Stomach (tissue), 9 donors: ENCODE data around the gene MAP1S. TPM values are rescaled to one million over a fixed set of nuclear protein-coding genes. Genes with fewer than 3 reads are reported as not detected.

Source experiments
- DNase-seq, 2 donors: peaks; one replicate each; pipeline versions ENCODE4 v3.0.0 to v3.0.0-alpha.2; 2013 to 2019
- H3K27ac ChIP-seq, 5 donors: fragments of 200-600 bp in 4 of 5; sonication (generic) in 4 of 5; one replicate each; pipeline ENCODE4 v1.5.1; 2013 to 2019; ENCODE audit warnings: mild to moderate bottlenecking in 1 of 5, moderate library complexity in 1 of 5
- H3K27me3 ChIP-seq, 3 donors: fragments of 200-600 bp; sonication (generic); one replicate each; pipeline ENCODE4 v1.5.1; 2017 to 2019; ENCODE audit warnings: mixed run types in 1 of 3
- H3K36me3 ChIP-seq, 4 donors: fragments of 200-600 bp; sonication (generic); 1 replicate in 3 of 4; 2 replicates in 1 of 4; pipeline ENCODE4 v1.5.1; 2016 to 2019
- H3K4me1 ChIP-seq, 4 donors: fragments of 200-600 bp; sonication (generic); one replicate each; pipeline ENCODE4 v1.5.1; 2016 to 2019
- H3K4me3 ChIP-seq, 4 donors: fragments of 200-600 bp; sonication (generic) in 3 of 4; one replicate each; pipeline ENCODE4 v1.5.1; 2016 to 2019; ENCODE audit warnings: mild to moderate bottlenecking in 1 of 4
- H3K9me3 ChIP-seq, 4 donors: fragments of 200-600 bp; sonication (generic); one replicate each; pipeline ENCODE4 v1.5.1; 2016 to 2019
- CTCF ChIP-seq, 7 experiments: fragments of 450-650 bp in 4 of 7; fragments of 200-600 bp in 3 of 7; sonication (generic) in 3 of 7; IDR thresholded peaks; one replicate each; pipeline ENCODE4 v1.5.1; 2016 to 2019; ENCODE audit warnings: antibody characterized with exemption in 7 of 7, control low read depth in 2 of 7, mild to moderate bottlenecking in 1 of 7
- EP300 ChIP-seq: sonication (generic); formaldehyde crosslinking; IDR thresholded peaks from one replicate; pipeline ENCODE4 v1.6.1; 2017; ENCODE audit warnings: antibody characterized with exemption
- POLR2A ChIP-seq, 4 donors: fragments of 450-650 bp; IDR thresholded peaks; one replicate each; pipeline ENCODE4 v1.6.1; 2016; ENCODE audit warnings: antibody characterized with exemption in 4 of 4, control low read depth in 2 of 4, mild to moderate bottlenecking in 1 of 4, moderate library complexity in 1 of 4
- POLR2AphosphoS5 ChIP-seq, 3 donors: sonication (generic); formaldehyde crosslinking; IDR thresholded peaks; one replicate each; pipeline ENCODE4 v1.6.1; 2016; ENCODE audit warnings: antibody characterized with exemption in 3 of 3
- WGBS, 5 donors: extraction: QIAGEN DNeasy Blood & Tissue Kit in 3 of 5; methylation state at CpG; one replicate each; pipeline versions ENCODE4 v1.1.5 to v1.1.7; 2013 to 2018; 5-methylcytosine and 5-hydroxymethylcytosine counted together
- intact Hi-C: fragments of 100-400 bp; cut with DNase I; formaldehyde crosslinking; loops from one replicate; pipeline ENCODE4 v1.15.1; 2023; ENCODE audit warnings: low total_unique reads
- polyA plus RNA-seq, 3 donors: library from polyadenylated mRNA; stranded (reverse); fragments of 200-250 nt; gene quantifications; one replicate each; pipeline ENCODE4 v1.2.3, GENCODE V29; 2013
- total RNA-seq, 5 donors: library from RNA; depleted of rRNA; stranded (reverse); fragments of >200 nt; gene quantifications; one replicate each; pipeline versions ENCODE4 v1.1.0 to v1.2.3, GENCODE V29; 2014 to 2016
- donor health status: healthy with polysubstance abuse.
- donor health status: Bipolar disorder and iron deficiency.
- donor health status: healthy.

MAP1S gene
- total and polyA plus RNA-seq, 8 donors: 8.3 to 193 (median 27.8) TPM

DNA sequence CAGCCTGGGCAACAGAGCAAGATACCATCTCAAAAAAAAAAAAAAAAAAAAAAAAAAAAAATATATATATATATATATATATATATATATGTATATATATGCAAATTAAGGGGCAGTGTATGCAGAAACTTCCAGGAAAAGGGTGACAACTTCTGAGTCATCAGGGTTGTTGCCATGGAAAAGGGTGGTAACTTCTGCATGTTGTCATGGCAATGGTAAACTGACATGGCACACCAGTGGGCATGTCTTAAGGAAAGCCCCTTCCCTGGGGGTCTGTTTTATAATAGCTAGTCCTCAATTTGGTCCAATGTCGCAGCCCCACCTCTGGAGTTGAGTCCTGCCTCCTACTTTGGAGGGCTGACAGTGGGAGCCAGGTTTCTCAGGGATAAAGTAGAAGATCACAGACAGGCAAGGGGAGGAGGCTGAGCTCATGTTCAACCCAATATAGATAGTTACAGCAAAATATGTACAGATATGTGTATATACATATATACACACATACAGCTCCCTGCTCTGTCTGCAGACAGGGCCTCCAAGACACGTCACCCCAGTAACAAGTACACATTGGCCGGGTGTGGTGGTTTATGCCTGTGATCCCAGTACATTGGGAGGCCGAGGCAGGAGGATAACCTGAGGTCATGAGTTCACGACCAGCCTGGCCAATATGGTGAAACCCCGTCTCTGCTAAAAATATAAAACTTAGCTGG lies 24.7 kb downstream of the MAP1S start:
- Histone ChIP-seq H3K4me1 (peaks cover 6 to 28% (median 16%) of the 10 kb centered on the region in 4 donors), H3K27me3 (no peaks in the 10 kb centered on the region), H3K27ac (no peak overlapping the region), H3K9me3 (no peaks in the 10 kb centered on the region), H3K36me3 (no peaks in the 10 kb centered on the region), H3K4me3 (no peak overlapping the region)
- WGBS, 5 donors: 64 to 78% (median 70%) methylated on average over 6 of the region's 6 CpGs
- intact Hi-C loops: no loop called here
- DNase-seq: no peak
- TF ChIP-seq POLR2A (IDR thresholded peaks at IDR 0.05) (no peak), CTCF (IDR thresholded peaks at IDR 0.05) (no peak), EP300 (no peak), POLR2AphosphoS5 (IDR thresholded peaks at IDR 0.05) (no peak)

- intact Hi-C loops: no loop called here
- Histone ChIP-seq H3K4me1 (peaks cover 6 to 36% (median 19%) of the 10 kb centered on the region in 4 donors), H3K9me3 (no peaks in the 10 kb centered on the region), H3K27ac (peak overlapping the region in 2 of 5 donors; percentile 43 to 66), H3K27me3 (no peaks in the 10 kb centered on the region), H3K4me3 (peak overlapping the region; percentile 49 to 63 (median 58)), H3K36me3 (no peaks in the 10 kb centered on the region)
- no peak for TF ChIP-seq POLR2A (IDR thresholded peaks at IDR 0.05)
- TF ChIP-seq POLR2AphosphoS5 (IDR thresholded peaks at IDR 0.05): peak in 1 of 3 donors; percentile 51
- 6 to 19% (median 7%) methylated on average over 23 to 75 of the region's 75 CpGs for WGBS, 5 donors
- DNase-seq: peak; percentile 96 to 97
These were observed 28.2 kb downstream of the MAP1S start for GRCh38 chr19:17747205-17748098.

- no peak overlapping the region for H3K4me3 ChIP-seq
- 43 to 73% (median 67%) methylated on average over 2 to 6 of the region's 6 CpGs for WGBS, 5 donors
These were observed 29.8 kb downstream of the MAP1S start for GRCh38 chr19:17748884-17749638.

DNA sequence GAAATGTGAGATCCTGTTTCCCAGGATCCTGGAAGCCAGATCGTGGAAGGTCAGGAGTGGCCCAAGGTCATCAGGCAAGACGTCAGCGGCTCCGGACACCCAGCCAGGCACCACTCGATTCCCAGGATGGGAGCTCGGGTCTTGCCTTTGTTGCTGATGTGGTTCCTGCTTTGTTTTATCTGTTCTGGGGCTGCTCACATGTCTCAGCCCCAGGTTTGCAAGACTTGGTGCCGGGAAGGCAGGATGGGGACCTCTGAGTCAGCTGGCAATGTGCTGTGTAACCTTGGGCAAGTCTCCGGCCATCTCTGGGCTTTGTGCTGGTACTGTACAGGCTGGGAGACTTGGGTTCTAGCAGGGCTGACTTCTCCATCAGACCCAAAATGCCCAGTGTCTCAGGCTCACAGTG lies 30.6 kb downstream of the MAP1S start:
- TF ChIP-seq CTCF (IDR thresholded peaks at IDR 0.05): no peak
- TF ChIP-seq EP300: no peak
- no peak for TF ChIP-seq POLR2A (IDR thresholded peaks at IDR 0.05)
- TF ChIP-seq POLR2AphosphoS5 (IDR thresholded peaks at IDR 0.05): no peak
- DNase-seq: no peak
- intact Hi-C loops: no loop called here
- no peaks in the 10 kb centered on the region for H3K36me3 ChIP-seq
- peak overlapping the region in 2 of 5 donors; percentile 57 to 70 for H3K27ac ChIP-seq
- peaks cover 6 to 36% (median 19%) of the 10 kb centered on the region in 4 donors for H3K4me1 ChIP-seq
- no peaks in the 10 kb centered on the region for H3K9me3 ChIP-seq
- WGBS, 5 donors: 20 to 45% (median 25%) methylated on average over 8 of the region's 8 CpGs
- H3K4me3 ChIP-seq: no peak overlapping the region
- H3K27me3 ChIP-seq: no peaks in the 10 kb centered on the region

More at GRCh38 chr19:17748884-17749638, 29.8 kb downstream of the MAP1S start:
- H3K36me3 ChIP-seq: no peaks in the 10 kb centered on the region
- H3K9me3 ChIP-seq: no peaks in the 10 kb centered on the region
- TF ChIP-seq CTCF (IDR thresholded peaks at IDR 0.05) (no peak), POLR2A (IDR thresholded peaks at IDR 0.05) (no peak), EP300 (no peak), POLR2AphosphoS5 (IDR thresholded peaks at IDR 0.05) (no peak)
- no peak for DNase-seq
- intact Hi-C loops: no loop called here
- H3K27me3 ChIP-seq: no peaks in the 10 kb centered on the region
- no peak overlapping the region for H3K27ac ChIP-seq
- H3K4me1 ChIP-seq: peaks cover 6 to 36% (median 19%) of the 10 kb centered on the region in 4 donors
